Neural crest cell (in vitro differentiated cells): Measurements from ENCODE around the gene TXNRD1. TPM values are rescaled to one million over a fixed set of nuclear protein-coding genes. Genes with fewer than 3 reads are reported as not detected.

ENCODE experiments used
- DNase-seq: peaks from one replicate; pipeline ENCODE4 v3.0.0; 2021; ENCODE audit warnings: low read depth, mixed read lengths, low spot score
- H3K27ac Mint-ChIP-seq: one replicate; pipeline ENCODE4 v1.8.0; 2021; ENCODE audit warnings: mild to moderate bottlenecking, mixed read lengths; ENCODE audit not compliant: unreplicated experiment
- H3K27me3 Mint-ChIP-seq: 2 replicates; pipeline ENCODE4 v1.8.0; 2021; ENCODE audit warnings: low read depth, mild to moderate bottlenecking, mixed read lengths
- H3K36me3 Mint-ChIP-seq: 2 replicates; pipeline ENCODE4 v1.8.0; 2021; ENCODE audit warnings: low read depth, mild to moderate bottlenecking, mixed read lengths
- H3K4me1 Mint-ChIP-seq: 2 replicates; pipeline ENCODE4 v1.8.0; 2021; ENCODE audit warnings: mixed read lengths
- H3K4me3 Mint-ChIP-seq: one replicate; pipeline ENCODE4 v1.8.0; 2021; ENCODE audit warnings: mild to moderate bottlenecking, mixed read lengths
- H3K9me3 Mint-ChIP-seq: 2 replicates; pipeline ENCODE4 v1.8.0; 2021; ENCODE audit warnings: mixed read lengths
- CTCF ChIP-seq: fragments of 200-600 bp; sonication (generic); conservative IDR thresholded peaks from 2 replicates; pipeline ENCODE4 v1.5.0; 2021; ENCODE audit warnings: antibody characterized with exemption, mild to moderate bottlenecking
- total RNA-seq: library from RNA; stranded (reverse); gene quantifications from 2 replicates; pipeline ENCODE4 v1.2.1, GENCODE V29; 2021

The TXNRD1 gene
- total RNA-seq, 1 donor from 2014 or later = 105 TPM

DNA sequence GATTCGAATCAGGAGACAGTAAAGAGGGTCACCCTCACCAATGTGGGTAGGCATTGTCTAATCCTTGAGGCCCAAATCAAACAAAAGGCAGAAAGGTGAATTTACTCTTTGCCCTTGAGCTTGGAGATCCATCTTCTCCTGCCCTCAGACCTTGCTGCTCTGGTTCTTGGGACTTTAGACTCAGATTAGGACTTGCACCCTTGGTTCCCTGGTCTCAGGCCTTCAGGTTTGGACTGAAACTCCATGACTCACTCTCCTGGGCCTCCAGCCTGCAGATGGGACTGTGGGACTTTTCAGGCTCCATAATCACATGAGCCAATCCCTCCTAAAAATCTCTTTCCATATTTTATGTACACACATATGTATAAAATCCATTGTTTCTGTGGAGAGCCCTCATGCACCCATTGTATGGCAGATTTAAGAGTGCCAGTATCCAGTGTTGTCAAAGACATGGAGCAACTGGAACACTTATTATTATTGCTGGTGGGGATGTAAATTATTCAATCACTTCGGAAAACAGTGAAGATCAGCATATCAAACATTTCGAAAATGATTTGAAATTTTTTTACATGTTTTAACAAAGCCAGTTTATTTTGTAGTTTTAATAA is 136.6 kb downstream of the TXNRD1 start:
- Mint-ChIP-seq H3K27ac (peak overlapping the region; percentile 51), H3K36me3 (peaks cover 12% of the 10 kb centered on the region), H3K4me3 (no peak overlapping the region), H3K4me1 (peaks cover 3% of the 10 kb centered on the region), H3K9me3 (no peaks in the 10 kb centered on the region), H3K27me3 (no peaks in the 10 kb centered on the region)
- no peak for TF ChIP-seq CTCF
- DNase-seq = no peak

- Mint-ChIP-seq H3K27me3 (no peaks in the 10 kb centered on the region), H3K27ac (no peak overlapping the region)
- no peak for DNase-seq
Measured at GRCh38 chr12:104353012-104353981, 137.7 kb downstream of the TXNRD1 start.

GRCh38 chr12:104354167-104354867 is 138.7 kb downstream of the TXNRD1 start:
- Mint-ChIP-seq H3K27me3 (no peaks in the 10 kb centered on the region), H3K9me3 (no peaks in the 10 kb centered on the region), H3K4me3 (no peak overlapping the region), H3K4me1 (peaks cover 5% of the 10 kb centered on the region), H3K36me3 (peaks cover 7% of the 10 kb centered on the region), H3K27ac (no peak overlapping the region)
- no peak for TF ChIP-seq CTCF
- DNase-seq = no peak

More at GRCh38 chr12:104353012-104353981, 137.7 kb downstream of the TXNRD1 start:
- H3K4me3 Mint-ChIP-seq = no peak overlapping the region
- H3K9me3 Mint-ChIP-seq = no peaks in the 10 kb centered on the region
- H3K36me3 Mint-ChIP-seq = peaks cover 12% of the 10 kb centered on the region
- no peak for TF ChIP-seq CTCF
- peaks cover 5% of the 10 kb centered on the region for H3K4me1 Mint-ChIP-seq

DNA sequence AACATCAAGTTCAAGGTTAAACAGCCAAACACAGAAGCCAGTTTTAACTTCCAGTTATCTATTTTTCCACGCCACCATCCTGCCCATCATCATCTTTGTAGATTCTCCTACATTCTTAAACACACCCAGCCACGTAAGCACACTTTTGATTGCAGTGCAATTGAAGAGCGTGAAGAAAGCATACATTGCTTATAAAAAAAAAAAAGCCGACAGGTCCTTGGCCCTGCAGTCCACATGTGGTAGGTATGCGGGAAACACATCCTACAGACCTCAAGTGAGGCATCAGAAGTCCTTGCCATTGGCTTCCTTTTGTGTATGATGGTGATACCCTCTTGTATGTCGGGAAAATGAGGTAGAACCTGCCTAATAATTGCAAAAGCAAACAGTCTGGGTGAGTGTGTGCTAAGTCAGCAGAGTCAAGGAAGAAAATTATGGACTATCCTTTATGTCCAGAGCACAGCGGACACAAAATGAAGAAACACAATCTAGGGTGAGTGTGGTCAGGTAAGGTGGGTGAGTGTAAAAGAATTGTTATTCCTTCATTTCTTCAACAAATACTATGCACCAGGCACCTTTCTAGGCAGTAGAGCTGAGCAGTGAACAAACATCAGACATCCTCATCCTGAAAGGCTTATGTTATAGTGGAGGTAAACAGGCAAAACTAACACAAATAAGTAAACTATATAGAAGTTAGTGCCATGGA is 139.4 kb downstream of the TXNRD1 start:
- Mint-ChIP-seq H3K4me3 (no peak overlapping the region), H3K9me3 (no peaks in the 10 kb centered on the region), H3K4me1 (peaks cover 5% of the 10 kb centered on the region), H3K27me3 (no peaks in the 10 kb centered on the region), H3K27ac (no peak overlapping the region), H3K36me3 (peaks cover 7% of the 10 kb centered on the region)
- TF ChIP-seq CTCF = no peak
- no peak for DNase-seq

- TF ChIP-seq CTCF = no peak
Measured at GRCh38 chr12:104355630-104356029, 140.1 kb downstream of the TXNRD1 start.

More at GRCh38 chr12:104355630-104356029, 140.1 kb downstream of the TXNRD1 start:
- Mint-ChIP-seq H3K36me3 (peaks cover 7% of the 10 kb centered on the region), H3K9me3 (peaks cover 1% of the 10 kb centered on the region), H3K27ac (no peak overlapping the region), H3K4me1 (peaks cover 5% of the 10 kb centered on the region), H3K27me3 (no peaks in the 10 kb centered on the region), H3K4me3 (no peak overlapping the region)
- DNase-seq = no peak
